Mucosa of descending colon (tissue), 3 donors: ENCODE measurements around the gene NCOA7. TPM values are rescaled to one million over a fixed set of nuclear protein-coding genes. Genes with fewer than 3 reads are reported as not detected.
A peak's percentile ranks its signal among the peaks of the same experiment; 100 is the strongest.

Experiments used
- ATAC-seq: fragments of 200-7000 bp; cut with Tn5 transposase; one replicate; pipeline ENCODE4 v1.9.1; 2020; ENCODE audit warnings: mild to moderate bottlenecking, moderate library complexity
- DNase-seq, 3 donors: peaks; one replicate each; pipeline ENCODE4 v3.0.0-alpha.2; 2020
- H3K36me3 ChIP-seq: fragments of 200-600 bp; one replicate; pipeline ENCODE4 v1.8.0; 2021; ENCODE audit warnings: low read depth, mild to moderate bottlenecking
- H3K4me1 ChIP-seq: fragments of 200-600 bp; one replicate; pipeline ENCODE4 v1.8.0; 2021; ENCODE audit warnings: low read depth, mild to moderate bottlenecking
- H3K4me3 ChIP-seq: fragments of 200-600 bp; one replicate; pipeline ENCODE4 v1.8.0; 2021; ENCODE audit warnings: mild to moderate bottlenecking
- H3K9me3 ChIP-seq: fragments of 200-600 bp; one replicate; pipeline ENCODE4 v1.8.0; 2021; ENCODE audit warnings: mild to moderate bottlenecking
- CTCF ChIP-seq: fragments of 200-600 bp; IDR thresholded peaks from one replicate; pipeline ENCODE4 v1.8.0; 2022; ENCODE audit warnings: antibody characterized with exemption, mild to moderate bottlenecking
- intact Hi-C, 2 donors: fragments of 100-400 bp; cut with DNase I in 1 of 2; cut with micrococcal nuclease in 1 of 2; formaldehyde crosslinking; loops; one replicate each; pipeline versions ENCODE4 v1.11.0 to v1.11.1; 2022; cut with DNase I, micrococcal nuclease
- total RNA-seq, 3 donors: library from RNA; stranded (reverse); fragmentation: NEBNext Ultra II Directional in 2 of 3; extraction: Animal tissue kit (Norgen Biotek cat#: 25700) in 2 of 3; gene quantifications; one replicate each; pipeline versions ENCODE4 v1.2.1 to v1.2.4, GENCODE V29; 2021 to 2023
- donor health status: DM: no; HTN: no; CAD: no; lungs with moderate emphysema.
- donor health status: DM: no; HTN: no; CAD: no.
- donor health status: DM: no; HTN: yes; CAD: no.

NCOA7 gene
- total RNA-seq, 3 donors from 2014 or later: 28.9 to 54.0 (median 49.6) TPM

GRCh38 chr6:125794342-125795137 lies 3.8 kb downstream of the NCOA7 start:
- Histone ChIP-seq H3K36me3 (no peaks in the 10 kb centered on the region), H3K4me3 (no peak overlapping the region), H3K9me3 (no peaks in the 10 kb centered on the region), H3K4me1 (peaks cover under 1% of the 10 kb centered on the region)
- intact Hi-C loops: no loop called here
- TF ChIP-seq CTCF: no peak
- DNase-seq (no peak), ATAC-seq (no peak)

- Histone ChIP-seq H3K9me3 (no peaks in the 10 kb centered on the region), H3K36me3 (no peaks in the 10 kb centered on the region), H3K4me1 (no peaks in the 10 kb centered on the region), H3K4me3 (no peak overlapping the region)
- intact Hi-C loops: no loop called here
- DNase-seq: no peak
- TF ChIP-seq CTCF: no peak
- no peak for ATAC-seq
Measured at GRCh38 chr6:125795301-125795700, 4.5 kb downstream of the NCOA7 start.

GRCh38 chr6:125797120-125797885 lies 6.5 kb downstream of the NCOA7 start:
- DNase-seq: no peak
- no peak for TF ChIP-seq CTCF
- intact Hi-C loops: no loop called here
- H3K4me3 ChIP-seq: no peak overlapping the region
- H3K36me3 ChIP-seq: no peaks in the 10 kb centered on the region
- no peaks in the 10 kb centered on the region for H3K4me1 ChIP-seq
- no peaks in the 10 kb centered on the region for H3K9me3 ChIP-seq
- no peak for ATAC-seq

GRCh38 chr6:125797886-125798444 lies 7.2 kb downstream of the NCOA7 start:
- TF ChIP-seq CTCF: no peak
- H3K9me3 ChIP-seq: no peaks in the 10 kb centered on the region
- no peaks in the 10 kb centered on the region for H3K36me3 ChIP-seq
- H3K4me3 ChIP-seq: no peak overlapping the region
- no peak for ATAC-seq
- no peak for DNase-seq
- intact Hi-C loops: no loop called here
- no peaks in the 10 kb centered on the region for H3K4me1 ChIP-seq

GRCh38 chr6:125798734-125799508 lies 8.2 kb downstream of the NCOA7 start:
- intact Hi-C loops: no loop called here
- TF ChIP-seq CTCF: no peak
- no peaks in the 10 kb centered on the region for H3K4me1 ChIP-seq
- no peak for DNase-seq
- H3K9me3 ChIP-seq: no peaks in the 10 kb centered on the region
- ATAC-seq: peak; percentile 50
- no peaks in the 10 kb centered on the region for H3K36me3 ChIP-seq
- H3K4me3 ChIP-seq: no peak overlapping the region
